ENCODE data around the gene ZNF839. TPM values are rescaled to one million over a fixed set of nuclear protein-coding genes. Genes with fewer than 3 reads are reported as not detected.

ZNF839 gene
- polyA plus RNA-seq, 10 donors = 6.6 to 16.0 (median 9.0) TPM

DNA sequence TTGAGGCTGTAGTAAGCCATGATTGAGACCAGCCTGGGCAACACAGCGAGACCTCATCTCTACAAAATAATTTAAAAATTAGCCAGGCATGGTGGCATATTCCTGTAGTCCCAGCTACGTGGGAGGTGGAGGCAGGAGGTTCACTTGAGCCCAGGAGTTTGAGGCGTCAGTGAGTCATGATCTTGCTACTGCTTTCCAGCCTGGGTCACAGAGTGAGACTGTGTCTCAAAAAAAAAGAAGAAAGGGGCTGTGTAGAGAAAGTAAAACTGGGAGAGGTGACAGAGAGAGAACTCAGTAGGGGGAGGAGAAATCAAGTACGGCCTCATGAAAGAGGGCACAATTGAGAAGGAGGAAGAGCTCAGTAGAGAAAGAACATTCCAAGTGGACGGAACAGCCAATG, 55.6 kb downstream of the ZNF839 start:
- no peak for DNase-seq

DNA sequence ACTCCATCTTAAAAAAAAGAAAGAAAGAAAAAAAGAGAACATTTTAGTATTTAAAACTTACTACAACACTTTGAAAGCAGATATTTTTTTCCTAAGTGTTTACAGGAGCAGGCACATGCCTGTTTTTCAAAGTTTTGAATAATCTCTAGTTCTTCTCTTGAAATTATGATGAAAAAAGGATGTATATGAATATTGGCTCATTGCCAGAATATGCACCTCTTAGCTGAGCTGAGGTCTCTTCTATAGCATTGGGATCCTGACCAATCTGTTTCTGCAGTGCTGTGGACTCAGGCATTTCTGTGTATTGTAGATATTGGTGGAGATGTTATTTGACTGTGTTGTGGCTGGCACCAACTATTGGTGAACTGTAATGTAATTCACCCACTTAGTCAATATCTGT, 58.1 kb downstream of the ZNF839 start:
- DNase-seq = no peak

DNA sequence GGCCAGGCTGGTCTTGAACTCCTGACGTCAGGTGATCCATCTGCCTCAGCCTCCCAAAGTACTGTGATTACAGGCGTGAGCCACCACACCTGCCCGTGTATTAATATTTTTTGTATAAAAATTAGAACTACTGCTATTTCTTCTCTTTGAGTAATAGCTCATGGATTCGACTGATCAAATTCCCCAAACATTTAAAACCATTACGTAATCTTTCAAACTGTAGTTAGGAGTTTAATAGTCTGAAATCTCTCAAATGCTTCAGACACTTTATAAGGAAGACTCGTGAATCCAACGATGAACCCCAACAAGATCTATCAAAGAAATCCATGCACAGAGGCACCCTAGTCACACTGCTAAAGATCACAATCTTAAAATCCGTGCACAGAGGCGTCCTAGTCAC, 59.3 kb downstream of the ZNF839 start:
- no peak for DNase-seq

DNA sequence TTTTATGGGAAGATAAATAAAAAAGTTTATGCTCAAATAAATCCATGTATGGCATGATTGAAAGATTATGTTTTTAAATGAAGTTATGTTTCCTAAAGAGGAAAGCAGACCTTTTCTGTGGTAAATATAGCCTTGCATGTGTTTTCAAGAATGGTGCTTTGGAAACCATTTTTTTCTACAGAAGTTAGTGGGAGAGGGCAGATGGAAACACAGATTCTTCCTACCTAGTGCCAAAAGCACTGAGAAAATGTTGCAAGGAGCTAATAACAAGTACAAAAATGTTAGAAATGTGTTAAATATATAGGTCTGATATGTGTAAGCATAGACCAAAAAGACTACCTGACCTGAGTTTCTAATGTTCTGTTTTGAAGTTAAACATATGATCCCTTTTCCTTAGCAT, 67.5 kb downstream of the ZNF839 start:
- DNase-seq = no peak

DNA sequence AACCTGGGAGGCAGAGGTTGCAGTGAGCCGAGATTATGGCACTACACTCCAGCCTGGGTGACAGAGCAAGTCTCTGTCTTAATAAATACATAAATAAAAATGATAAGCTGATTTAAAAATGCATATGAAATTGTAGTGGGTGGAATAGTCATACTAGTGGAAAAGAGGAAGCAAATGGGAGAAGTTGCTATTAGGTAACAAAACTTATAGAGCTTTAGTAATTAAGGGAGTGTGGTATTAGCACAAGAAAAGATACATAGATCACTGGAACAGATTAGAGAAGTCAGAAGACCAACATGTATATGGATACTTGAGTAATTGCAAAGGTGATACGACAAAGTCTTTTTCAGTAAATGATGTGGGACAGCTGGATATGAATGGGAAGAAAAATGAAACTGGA, 69.7 kb downstream of the ZNF839 start:
- peak in 1 of 3 donors; percentile 6 for DNase-seq

DNA sequence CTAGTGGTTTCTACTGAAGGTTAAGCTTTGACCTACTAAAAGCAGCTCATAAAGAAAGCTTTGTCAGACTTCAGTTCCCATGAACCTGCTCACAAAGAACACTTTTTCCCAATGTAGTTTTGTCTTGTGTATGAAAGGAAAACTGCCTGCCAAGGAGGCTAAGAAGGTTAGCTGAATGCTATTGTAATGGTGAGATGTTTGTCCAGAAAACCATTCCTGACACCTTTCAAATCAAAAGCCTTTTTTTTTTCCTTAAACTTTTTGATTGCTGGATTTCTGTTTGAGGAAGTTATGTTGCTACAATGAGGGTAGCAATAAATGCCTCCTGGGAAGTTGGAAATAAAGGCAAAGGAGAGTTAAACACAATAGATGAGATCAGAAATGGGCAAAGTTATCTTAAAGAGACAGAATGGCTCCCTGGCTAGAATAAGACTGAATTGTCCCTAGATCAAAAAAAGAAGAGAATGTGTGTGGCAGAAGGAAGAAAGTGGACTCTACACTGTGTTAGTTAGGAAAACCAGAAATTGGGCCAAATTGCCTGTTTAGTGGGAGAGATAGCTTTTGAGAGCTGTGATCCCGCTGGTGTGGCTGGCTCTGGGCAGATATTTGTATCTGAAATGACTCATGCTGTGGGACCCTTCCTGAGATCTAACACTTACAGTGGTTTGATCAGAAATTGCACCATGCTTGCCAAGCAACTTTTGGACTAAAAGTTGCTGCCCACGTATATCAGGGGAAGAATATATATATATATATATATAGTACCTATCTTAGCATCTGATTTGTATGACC, 70.7 kb downstream of the ZNF839 start:
- peak in 1 of 3 donors; percentile 9 for DNase-seq

Other genes with a start within 250 kb of the ZNF839 start
- 100 to 1,000 TPM; 271 to 406 (median 340) TPM for gene HSP90AA1, start 232.7 kb upstream of the ZNF839 start, polyA plus RNA-seq (ENCODE audit: insufficient read length in 10 of 10)
- gene WDR20, start 179.8 kb upstream of the ZNF839 start, polyA plus RNA-seq (ENCODE audit: insufficient read length in 10 of 10) = 10 to 100 TPM; 18.9 to 27.0 (median 23.9) TPM
- 10 to 100 TPM in 4 of 10 donors, 1 to 10 TPM in 6; 6.3 to 15.5 (median 9.2) TPM for gene MOK, start 14.6 kb upstream of the ZNF839 start, polyA plus RNA-seq (ENCODE audit: insufficient read length in 10 of 10)
- 10 to 100 TPM; 25.1 to 37.9 (median 31.0) TPM for gene CINP, start 43.1 kb downstream of the ZNF839 start, polyA plus RNA-seq (ENCODE audit: insufficient read length in 10 of 10)
- 10 to 100 TPM; 10.3 to 14.1 (median 13.2) TPM for gene TECPR2, start 43.2 kb downstream of the ZNF839 start, polyA plus RNA-seq (ENCODE audit: insufficient read length in 10 of 10)
- 10 to 100 TPM in 2 of 10 donors, 1 to 10 TPM in 8; 6.4 to 15.2 (median 8.6) TPM for gene ANKRD9, start 190.0 kb downstream of the ZNF839 start, polyA plus RNA-seq (ENCODE audit: insufficient read length in 10 of 10)